Stimulated activated CD8-positive, alpha-beta memory T cell treated with anti-CD3 and anti-CD28 coated beads, Interleukin-15, amount 100 ng/mL, for 24 hours (primary cell): ENCODE data around the gene TAF4.
"Not testable (repeated sequence)": the region's sequence is repeated elsewhere in the genome, so short reads cannot be mapped to it uniquely, and the experiment has no call there.

Experiments
- DNase-seq: peaks from one replicate; pipeline ENCODE4 v3.0.0-alpha.2; 2020; ENCODE audit warnings: low read depth

Gene TAF4

GRCh38 chr20:61976644-61977418, 88.8 kb downstream of the TAF4 start:
- DNase-seq: no peak

- DNase-seq: no peak
These were observed 89.4 kb downstream of the TAF4 start for GRCh38 chr20:61976263-61976643.

GRCh38 chr20:61975407-61976129, 90.1 kb downstream of the TAF4 start:
- DNase-seq: no peak

- DNase-seq: no peak
These were observed 91.4 kb downstream of the TAF4 start for GRCh38 chr20:61974357-61974665.

- no peak for DNase-seq
These were observed 91.9 kb downstream of the TAF4 start for GRCh38 chr20:61973515-61974356.

GRCh38 chr20:61972636-61973508, 92.8 kb downstream of the TAF4 start:
- DNase-seq: no peak

- DNase-seq: not testable (repeated sequence)
These were observed 94.1 kb downstream of the TAF4 start for GRCh38 chr20:61971595-61971994.

GRCh38 chr20:61970357-61970756, 95.3 kb downstream of the TAF4 start:
- no peak for DNase-seq

- DNase-seq: no peak
These were observed 95.9 kb downstream of the TAF4 start for GRCh38 chr20:61969806-61970205.

- no peak for DNase-seq
These were observed 96.7 kb downstream of the TAF4 start for GRCh38 chr20:61968932-61969331.

- no peak for DNase-seq
These were observed 97.5 kb downstream of the TAF4 start for GRCh38 chr20:61968036-61968810.

GRCh38 chr20:61967300-61967699, 98.4 kb downstream of the TAF4 start:
- no peak for DNase-seq

GRCh38 chr20:61966492-61967244, 99.0 kb downstream of the TAF4 start:
- DNase-seq: no peak

GRCh38 chr20:61965606-61966491, 99.8 kb downstream of the TAF4 start:
- DNase-seq: no peak

- DNase-seq: no peak
These were observed 100.7 kb downstream of the TAF4 start for GRCh38 chr20:61964675-61965605.

GRCh38 chr20:61963885-61964674, 101.6 kb downstream of the TAF4 start:
- DNase-seq: no peak

GRCh38 chr20:61963149-61963548, 102.5 kb downstream of the TAF4 start:
- DNase-seq: no peak
